Neural progenitor cell (in vitro differentiated cells): ENCODE results near the gene JMJD8. TPM values are rescaled to one million over a fixed set of nuclear protein-coding genes. Genes with fewer than 3 reads are reported as not detected.

Experiments
- DNase-seq: peaks from one replicate; pipeline ENCODE4 v3.0.0-alpha.2; 2016; ENCODE audit warnings: low spot score
- H2AFZ ChIP-seq: fragments of 200-600 bp; sonication (generic); replicated peaks from 2 replicates; pipeline ENCODE4 v1.6.1; 2016; ENCODE audit warnings: antibody characterized with exemption
- H3F3A ChIP-seq: fragments of 200-600 bp; sonication (generic); 2 replicates; pipeline ENCODE4 v1.6.1; 2016; ENCODE audit warnings: antibody characterized with exemption, low read depth
- H3K27ac ChIP-seq: fragments of 200-600 bp; sonication (generic); 2 replicates; pipeline ENCODE4 v1.5.1; 2016; ENCODE audit warnings: mild to moderate bottlenecking
- H3K27me3 ChIP-seq: fragments of 200-600 bp; sonication (generic); 2 replicates; pipeline ENCODE4 v1.6.1; 2016; ENCODE audit warnings: mild to moderate bottlenecking, moderate library complexity
- H3K36me3 ChIP-seq: fragments of 200-600 bp; sonication (generic); 2 replicates; pipeline ENCODE4 v1.5.1; 2016
- H3K4me1 ChIP-seq: fragments of 200-600 bp; sonication (generic); 2 replicates; pipeline ENCODE4 v1.6.1; 2016; ENCODE audit warnings: mixed run types
- H3K4me2 ChIP-seq: fragments of 200-600 bp; sonication (generic); 2 replicates; pipeline ENCODE4 v1.6.1; 2016
- H3K4me3 ChIP-seq: fragments of 200-600 bp; sonication (generic); 2 replicates; pipeline ENCODE4 v1.5.1; 2016
- H3K79me2 ChIP-seq: fragments of 200-600 bp; sonication (generic); 2 replicates; pipeline ENCODE4 v1.6.1; 2016; ENCODE audit warnings: low read depth
- H3K9ac ChIP-seq: fragments of 200-600 bp; sonication (generic); 2 replicates; pipeline ENCODE4 v1.6.1; 2016
- H3K9me3 ChIP-seq: fragments of 200-600 bp; sonication (generic); 2 replicates; pipeline ENCODE4 v1.5.1; 2016; ENCODE audit warnings: low read depth
- H4K20me1 ChIP-seq: fragments of 200-600 bp; sonication (generic); 2 replicates; pipeline ENCODE4 v1.6.1; 2016; ENCODE audit warnings: low read depth
- H3K27ac Mint-ChIP-seq: 3 replicates; pipeline ENCODE4 v1.8.0; 2021; ENCODE audit warnings: mixed read lengths
- H3K27me3 Mint-ChIP-seq: 2 replicates; pipeline ENCODE4 v1.8.0; 2022; ENCODE audit warnings: low read depth, mild to moderate bottlenecking, inconsistent platforms, moderate library complexity, mixed read lengths; ENCODE audit not compliant: insufficient read depth
- H3K36me3 Mint-ChIP-seq: 3 replicates; pipeline ENCODE4 v1.8.0; 2021; ENCODE audit warnings: mixed read lengths
- H3K4me1 Mint-ChIP-seq: 3 replicates; pipeline ENCODE4 v1.8.0; 2021; ENCODE audit warnings: mixed read lengths
- H3K4me3 Mint-ChIP-seq: 3 replicates; pipeline ENCODE4 v1.8.0; 2021; ENCODE audit warnings: mild to moderate bottlenecking, moderate library complexity, mixed read lengths
- H3K9me3 Mint-ChIP-seq: 3 replicates; pipeline ENCODE4 v1.8.0; 2020; ENCODE audit warnings: mixed read lengths
- CTCF ChIP-seq: fragments of 200-600 bp; sonication (generic); IDR thresholded peaks from 2 replicates; pipeline ENCODE4 v1.5.1; 2017; ENCODE audit warnings: antibody characterized with exemption, mild to moderate bottlenecking
- EZH2 ChIP-seq: fragments of 200-600 bp; sonication (generic); IDR thresholded peaks from 2 replicates; pipeline ENCODE4 v1.6.1; 2017; ENCODE audit warnings: antibody characterized with exemption, mild to moderate bottlenecking, moderate library complexity
- EZH2phosphoT487 ChIP-seq: fragments of 200-600 bp; sonication (generic); IDR thresholded peaks from 2 replicates; pipeline ENCODE4 v1.6.1; 2017; ENCODE audit warnings: antibody characterized with exemption
- total RNA-seq: library from RNA; depleted of rRNA; stranded (reverse); fragments of >200 nt; gene quantifications from 2 replicates; pipeline ENCODE4 v1.2.3, GENCODE V29; 2015; ENCODE audit warnings: low replicate concordance

JMJD8 gene
- total RNA-seq, 1 donor from 2014 or later = 32.1 TPM

DNA sequence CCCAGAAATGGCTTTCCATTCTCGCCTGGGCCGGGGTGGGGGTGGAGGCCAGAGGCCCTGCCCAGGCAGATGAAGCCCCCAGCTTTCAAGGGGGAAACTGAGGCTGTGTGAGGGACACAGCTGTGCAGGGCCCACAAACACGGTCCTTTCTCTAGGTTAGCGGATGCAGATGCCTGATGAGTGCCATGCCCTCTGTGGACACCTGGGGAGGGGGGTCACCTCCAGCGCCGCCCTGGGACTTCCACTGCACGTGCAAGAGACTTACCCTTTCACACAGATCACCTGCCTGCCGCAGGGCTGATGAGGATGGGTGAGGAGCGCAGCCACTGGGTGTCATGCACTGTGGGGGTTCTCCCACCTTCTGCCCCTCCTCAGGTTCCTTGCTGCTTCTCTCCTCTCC lies 34.3 kb upstream of the JMJD8 start:
- DNase-seq = no peak
- H3K4me2 ChIP-seq = no peak overlapping the region
- Mint-ChIP-seq H3K27ac (no peak overlapping the region), H3K36me3 (peaks cover 2% of the 10 kb centered on the region), H3K4me1 (peaks cover 35% of the 10 kb centered on the region), H3K9me3 (no peaks in the 10 kb centered on the region), H3K4me3 (peak overlapping the region; percentile 89), H3K27me3 (peaks cover 10% of the 10 kb centered on the region)
- H3K4me1 ChIP-seq = peaks cover 37% of the 10 kb centered on the region
- TF ChIP-seq EZH2phosphoT487 = no peak
- no peak for TF ChIP-seq EZH2
- no peak for TF ChIP-seq CTCF
- H3K27ac ChIP-seq = no peak overlapping the region
- H3K9ac ChIP-seq = no peak overlapping the region
- peaks cover 13% of the 10 kb centered on the region for H3K27me3 ChIP-seq
- H3K9me3 ChIP-seq = no peaks in the 10 kb centered on the region
- H3F3A ChIP-seq = peaks cover 34% of the 10 kb centered on the region
- H4K20me1 ChIP-seq = peaks cover 60% of the 10 kb centered on the region
- no peaks in the 10 kb centered on the region for H3K36me3 ChIP-seq
- H2AFZ ChIP-seq = no peak overlapping the region
- no peaks in the 10 kb centered on the region for H3K79me2 ChIP-seq
- H3K4me3 ChIP-seq = no peak overlapping the region

DNA sequence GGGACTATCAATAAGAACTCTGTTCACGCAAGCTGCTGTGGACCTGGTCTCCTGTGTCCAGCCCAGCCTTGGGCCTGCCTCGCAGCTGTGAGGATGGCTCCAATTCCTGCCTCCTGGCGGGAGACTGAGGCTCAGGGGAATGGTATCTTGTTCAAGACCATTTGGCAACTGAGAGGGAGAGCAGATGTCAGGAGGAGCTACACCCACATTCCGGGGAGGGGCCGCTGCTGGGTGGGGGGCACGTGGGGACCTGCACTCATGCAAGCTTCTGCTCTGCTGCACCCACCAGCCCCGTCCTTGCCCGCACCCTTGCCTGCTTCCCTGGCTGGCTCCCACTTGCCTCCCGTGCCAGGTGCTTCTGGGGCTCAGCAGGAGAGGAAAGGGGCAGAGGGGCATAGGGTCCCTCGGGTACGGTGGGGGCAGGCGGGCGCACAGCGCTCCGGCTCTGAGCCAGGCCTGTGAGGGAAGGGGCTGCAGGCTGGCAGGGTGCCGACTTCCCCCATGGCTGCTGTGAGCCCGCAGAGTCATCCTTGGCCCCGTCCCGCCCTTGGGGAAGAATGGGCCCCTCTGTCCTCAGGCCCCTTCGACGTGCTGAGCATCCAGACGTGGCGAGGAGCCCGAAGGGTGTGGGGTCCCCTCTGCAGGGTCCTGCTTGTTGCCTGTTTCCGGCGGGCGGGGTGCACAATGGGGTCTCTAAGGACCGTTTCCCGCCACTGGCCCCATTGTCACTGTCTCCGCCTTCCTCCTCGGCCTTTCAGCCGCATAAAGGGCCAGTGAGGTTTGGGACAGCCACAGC lies 33.5 kb upstream of the JMJD8 start:
- peaks cover 2% of the 10 kb centered on the region for H3K36me3 Mint-ChIP-seq
- Histone ChIP-seq H3F3A (peaks cover 38% of the 10 kb centered on the region), H3K27ac (no peak overlapping the region), H2AFZ (no peak overlapping the region), H3K36me3 (no peaks in the 10 kb centered on the region), H3K9ac (no peak overlapping the region), H3K4me3 (no peak overlapping the region), H3K4me2 (no peak overlapping the region), H3K79me2 (no peaks in the 10 kb centered on the region), H3K9me3 (no peaks in the 10 kb centered on the region), H4K20me1 (peaks cover 57% of the 10 kb centered on the region), H3K4me1 (peaks cover 37% of the 10 kb centered on the region), H3K27me3 (peaks cover 21% of the 10 kb centered on the region)
- H3K9me3 Mint-ChIP-seq = no peaks in the 10 kb centered on the region
- peaks cover 38% of the 10 kb centered on the region for H3K4me1 Mint-ChIP-seq
- no peak overlapping the region for H3K27ac Mint-ChIP-seq
- DNase-seq = peak; percentile 39
- peaks cover 12% of the 10 kb centered on the region for H3K27me3 Mint-ChIP-seq
- TF ChIP-seq CTCF (no peak), EZH2phosphoT487 (no peak), EZH2 (no peak)
- H3K4me3 Mint-ChIP-seq = peak overlapping the region; percentile 30

- peaks cover 12% of the 10 kb centered on the region for H3K27me3 Mint-ChIP-seq
- Histone ChIP-seq H3K9me3 (no peaks in the 10 kb centered on the region), H3K27me3 (peaks cover 29% of the 10 kb centered on the region), H3K79me2 (no peaks in the 10 kb centered on the region), H3K4me3 (peak overlapping the region; percentile 95), H3K27ac (no peak overlapping the region), H3K4me2 (peak overlapping the region; percentile 92), H3K36me3 (no peaks in the 10 kb centered on the region), H3K9ac (no peak overlapping the region), H4K20me1 (peaks cover 49% of the 10 kb centered on the region), H3F3A (peaks cover 46% of the 10 kb centered on the region), H2AFZ (no peak overlapping the region), H3K4me1 (peaks cover 37% of the 10 kb centered on the region)
- DNase-seq = no peak
- H3K9me3 Mint-ChIP-seq = no peaks in the 10 kb centered on the region
- peaks cover 40% of the 10 kb centered on the region for H3K4me1 Mint-ChIP-seq
- H3K4me3 Mint-ChIP-seq = peak overlapping the region; percentile 88
- H3K27ac Mint-ChIP-seq = no peak overlapping the region
- H3K36me3 Mint-ChIP-seq = peaks cover 2% of the 10 kb centered on the region
- TF ChIP-seq EZH2phosphoT487 (no peak), CTCF (no peak)
These were observed 32.7 kb upstream of the JMJD8 start for GRCh38 chr16:716768-717325.
